ENCODE results near the gene BCKDK. TPM values are rescaled to one million over a fixed set of nuclear protein-coding genes. Genes with fewer than 3 reads are reported as not detected.

Gene BCKDK
- total and polyA plus RNA-seq, 12 donors, result 27.0 to 181 (median 80.1) TPM

- H3K36me3 ChIP-seq (replicated peaks in 1 of 2), result peaks cover 0 to 51% of the 10 kb centered on the region in 2 donors
These were observed 30.4 kb upstream of the BCKDK start for GRCh38 chr16:31077592-31078396.

GRCh38 chr16:31078597-31079341 is 29.4 kb upstream of the BCKDK start:
- no peaks in the 10 kb centered on the region for H3K9me3 ChIP-seq (replicated peaks in 1 of 3)
- peaks cover 3 to 12% of the 10 kb centered on the region in 2 donors for H3K4me1 ChIP-seq (replicated peaks in 1 of 2)
- no peaks in the 10 kb centered on the region for H3K27me3 ChIP-seq
- peaks cover 0 to 51% of the 10 kb centered on the region in 2 donors for H3K36me3 ChIP-seq (replicated peaks in 1 of 2)
- TF ChIP-seq CTCF (IDR thresholded peaks at IDR 0.05) (no peak), POLR2A (IDR thresholded peaks at IDR 0.05) (no peak)
- intact Hi-C loops (cut with DNase I), result no loop called here
- no peak overlapping the region for H3K4me3 ChIP-seq
- 87 to 94% (median 93%) methylated on average over 4 to 15 of the region's 15 CpGs for WGBS, 4 donors
- no peak overlapping the region for H3K27ac ChIP-seq
- DNase-seq, result no peak

More at GRCh38 chr16:31077592-31078396, 30.4 kb upstream of the BCKDK start:
- intact Hi-C loops (cut with DNase I), result no loop called here
- H3K27me3 ChIP-seq, result no peaks in the 10 kb centered on the region
- no peaks in the 10 kb centered on the region for H3K9me3 ChIP-seq (replicated peaks in 1 of 3)
- no peak for DNase-seq
- no peak overlapping the region for H3K4me3 ChIP-seq
- 90 to 91% (median 90%) methylated on average over 19 to 30 of the region's 30 CpGs for WGBS, 4 donors
- no peak for TF ChIP-seq CTCF (IDR thresholded peaks at IDR 0.05)
- TF ChIP-seq POLR2A (IDR thresholded peaks at IDR 0.05), result no peak
- peaks cover 3 to 12% of the 10 kb centered on the region in 2 donors for H3K4me1 ChIP-seq (replicated peaks in 1 of 2)
- no peak overlapping the region for H3K27ac ChIP-seq

- H3K27me3 ChIP-seq, result no peaks in the 10 kb centered on the region
- peaks cover 0 to 51% of the 10 kb centered on the region in 2 donors for H3K36me3 ChIP-seq (replicated peaks in 1 of 2)
- H3K9me3 ChIP-seq (replicated peaks in 1 of 3), result no peaks in the 10 kb centered on the region
- 82 to 91% (median 89%) methylated on average over 8 to 13 of the region's 13 CpGs for WGBS, 4 donors
- intact Hi-C loops (cut with DNase I), result no loop called here
- no peak overlapping the region for H3K4me3 ChIP-seq
- no peak for DNase-seq
- H3K27ac ChIP-seq, result no peak overlapping the region
- peaks cover 3 to 12% of the 10 kb centered on the region in 2 donors for H3K4me1 ChIP-seq (replicated peaks in 1 of 2)
- no peak for TF ChIP-seq CTCF (IDR thresholded peaks at IDR 0.05)
- no peak for TF ChIP-seq POLR2A (IDR thresholded peaks at IDR 0.05)
These were observed 28.7 kb upstream of the BCKDK start for GRCh38 chr16:31079342-31079944.
